OCI-LY3 (cell line): ENCODE measurements around the gene PCDHGB2.
A peak's percentile ranks its signal among the peaks of the same experiment; 100 is the strongest.
"Not testable (repeated sequence)": the region's sequence is repeated elsewhere in the genome, so short reads cannot be mapped to it uniquely, and the experiment has no call there.

ENCODE experiments used
- H2AFZ ChIP-seq: fragments of 200-600, 300-600 bp; shearing (Covaris generic); 2 replicates; pipeline ENCODE4 v1.6.0; 2014; ENCODE audit warnings: antibody characterized with exemption, low read depth, low read length
- H3K27ac ChIP-seq: fragments of 200-600, 300-600 bp; sonication (generic); 2 replicates; pipeline ENCODE4 v1.5.1; 2014; ENCODE audit warnings: mild to moderate bottlenecking, low read length, moderate library complexity, mixed read lengths
- H3K27me3 ChIP-seq: fragments of 200-600, 300-600 bp; sonication (generic); 2 replicates; pipeline ENCODE4 v1.6.1; 2014; ENCODE audit warnings: low read depth, low read length, mixed read lengths
- H3K36me3 ChIP-seq: fragments of 200-600, 300-600 bp; sonication (generic); replicated peaks from 2 replicates; pipeline ENCODE3; 2014; ENCODE audit warnings: low read depth, low read length, mixed read lengths
- H3K4me1 ChIP-seq: fragments of 300-600, 200-600 bp; sonication (generic); 2 replicates; pipeline ENCODE4 v1.6.1; 2014; ENCODE audit warnings: low read length, mixed read lengths
- H3K4me2 ChIP-seq: fragments of 200-600, 300-600 bp; sonication (generic); 2 replicates; pipeline ENCODE4 v1.6.1; 2014; ENCODE audit warnings: low read length, mixed read lengths
- H3K4me3 ChIP-seq: fragments of 300-600, 200-600 bp; sonication (generic); 2 replicates; pipeline ENCODE4 v1.5.1; 2014; ENCODE audit warnings: antibody characterized with exemption, mild to moderate bottlenecking, low read length, moderate library complexity
- H3K79me2 ChIP-seq: fragments of 300-600, 200-600 bp; shearing (Covaris generic); 2 replicates; pipeline ENCODE4 v1.6.1; 2014; ENCODE audit warnings: mild to moderate bottlenecking, low read length, mixed read lengths
- H3K9ac ChIP-seq: fragments of 300-600, 200-600 bp; shearing (Covaris generic); 2 replicates; pipeline ENCODE4 v1.6.0; 2014; ENCODE audit warnings: mild to moderate bottlenecking, low read length, moderate library complexity
- H3K9me3 ChIP-seq: fragments of 200-600, 300-600 bp; shearing (Covaris generic); 2 replicates; pipeline ENCODE4 v1.6.1; 2014; ENCODE audit warnings: low read length, mixed read lengths; ENCODE audit not compliant: insufficient read depth
- H4K20me1 ChIP-seq: fragments of 200-600, 300-600 bp; sonication (generic); 2 replicates; pipeline ENCODE4 v1.6.1; 2016; ENCODE audit warnings: low read length, mixed read lengths; ENCODE audit not compliant: insufficient read depth
- CTCF ChIP-seq: fragments of 200-600, 300-600 bp; sonication (generic); IDR thresholded peaks from 2 replicates; pipeline ENCODE4 v1.5.1; 2014; ENCODE audit warnings: antibody characterized with exemption, low read length, low read depth
- EZH2phosphoT487 ChIP-seq: fragments of 200-600 bp; shearing (Covaris generic); IDR thresholded peaks from 2 replicates; pipeline ENCODE4 v1.6.1; 2018; ENCODE audit warnings: antibody characterized with exemption, mixed run types, low read depth

The PCDHGB2 gene

GRCh38 chr5:141326088-141326854 is 33.5 kb upstream of the PCDHGB2 start:
- Histone ChIP-seq H3K9me3 (0 out of 2 replicates have a peak, but pooled peaks cover 5% of the 10 kb centered on the region), H3K27me3 (no peaks in the 10 kb centered on the region), H3K36me3 (no peaks in the 10 kb centered on the region), H3K4me3 (peak overlapping the region; percentile 90), H3K4me2 (peak overlapping the region; percentile 90), H3K79me2 (no peaks in the 10 kb centered on the region), H2AFZ (peak overlapping the region; percentile 94), H3K4me1 (peaks cover 17% of the 10 kb centered on the region), H3K9ac (peak overlapping the region; percentile 84), H4K20me1 (no peaks in the 10 kb centered on the region), H3K27ac (no peak overlapping the region)
- no peak for TF ChIP-seq EZH2phosphoT487
- peak; percentile 57 for TF ChIP-seq CTCF

- TF ChIP-seq EZH2phosphoT487, result no peak
- no peak for TF ChIP-seq CTCF
- H3K4me3 ChIP-seq, result no peak overlapping the region
- no peak overlapping the region for H3K9ac ChIP-seq
- no peak overlapping the region for H3K27ac ChIP-seq
- no peaks in the 10 kb centered on the region for H3K27me3 ChIP-seq
- no peak overlapping the region for H2AFZ ChIP-seq
- no peaks in the 10 kb centered on the region for H3K36me3 ChIP-seq
- H4K20me1 ChIP-seq, result no peaks in the 10 kb centered on the region
- peaks cover 3% of the 10 kb centered on the region; the same call in 1 of the 2 replicates for H3K4me1 ChIP-seq
- no peak overlapping the region for H3K4me2 ChIP-seq
- no peaks in the 10 kb centered on the region for H3K79me2 ChIP-seq
- no peaks in the 10 kb centered on the region for H3K9me3 ChIP-seq
These were observed 31.6 kb upstream of the PCDHGB2 start for GRCh38 chr5:141328231-141328630.

- H4K20me1 ChIP-seq, result no peaks in the 10 kb centered on the region
- no peak within 1 kb of the TSS for H3K27ac ChIP-seq
- no peaks in the 10 kb centered on the region for H3K79me2 ChIP-seq
- TF ChIP-seq CTCF, result no peak
- no peak for TF ChIP-seq EZH2phosphoT487
- H3K36me3 ChIP-seq, result no peaks in the 10 kb centered on the region
- H3K9me3 ChIP-seq, result no peaks in the 10 kb centered on the region
- no peak within 1 kb of the TSS for H3K9ac ChIP-seq
- no peak within 1 kb of the TSS for H3K4me2 ChIP-seq
- H3K27me3 ChIP-seq, result no peaks in the 10 kb centered on the region
- H3K4me3 ChIP-seq, result no peak within 1 kb of the TSS
- peaks cover 3% of the 10 kb centered on the region; the same call in 1 of the 2 replicates for H3K4me1 ChIP-seq
- H2AFZ ChIP-seq, result no peak within 1 kb of the TSS
These were observed 29.3 kb upstream of the PCDHGB2 start, which contains the start of gene PCDHGA1 for GRCh38 chr5:141330299-141331080. Gene PCDHGA1 (plus strand): TSS chr5:141330514.

GRCh38 chr5:141332571-141332970 is 27.2 kb upstream of the PCDHGB2 start:
- H3K4me3 ChIP-seq, H3K36me3 ChIP-seq, H3K4me2 ChIP-seq, H3K9ac ChIP-seq, H3K79me2 ChIP-seq, H3K27ac ChIP-seq, H3K4me1 ChIP-seq, H4K20me1 ChIP-seq, H3K9me3 ChIP-seq, H3K27me3 ChIP-seq, H2AFZ ChIP-seq: not testable (repeated sequence)
